ENCODE measurements around the gene MCM8.

- no peak for TF ChIP-seq CTCF (IDR thresholded peaks at IDR 0.05; ENCODE audit: low read depth, low read length, poor library complexity, severe bottlenecking)
- TF ChIP-seq EZH2phosphoT487 (IDR thresholded peaks at IDR 0.05; ENCODE audit: borderline replicate concordance, low read length), result no peak
Observed at GRCh38 chr20:6017880-6018279, 67.4 kb downstream of the MCM8 start.
